ENCODE data around the gene MPZL1.

MPZL1 gene

GRCh38 chr1:167808690-167809089 lies 86.9 kb downstream of the MPZL1 start:
- Histone ChIP-seq H3K9ac (no peak overlapping the region), H3K4me3 (no peak overlapping the region), H4K20me1 (no peaks in the 10 kb centered on the region), H3K36me3 (peaks cover 0 to 4% (median 0%) of the 10 kb centered on the region in 11 experiments; a peak in 1 of 22 replicates), H3K4me1 (peaks cover 18 to 24% (median 19%) of the 10 kb centered on the region in 10 experiments), H3K9me3 (replicated peaks in 1 of 11) (peaks cover 33 to 60% (median 50%) of the 10 kb centered on the region in 11 experiments), H3K27me3 (no peaks in the 10 kb centered on the region), H3K4me2 (no peak overlapping the region), H3K27ac (no peak overlapping the region)
- TF ChIP-seq Cebpa-rat (IDR thresholded peaks at IDR 0.05), result no peak

- no peaks in the 10 kb centered on the region for H3K27me3 ChIP-seq
- no peak overlapping the region for H3K27ac ChIP-seq
- H4K20me1 ChIP-seq, result no peaks in the 10 kb centered on the region
- H3K9me3 ChIP-seq (replicated peaks in 1 of 11), result peaks cover 40 to 58% (median 55%) of the 10 kb centered on the region in 11 experiments
- H3K4me2 ChIP-seq, result no peak overlapping the region
- no peak overlapping the region for H3K9ac ChIP-seq
- TF ChIP-seq Cebpa-rat (IDR thresholded peaks at IDR 0.05), result no peak
- no peak overlapping the region for H3K4me3 ChIP-seq
- peaks cover 0 to 4% (median 0%) of the 10 kb centered on the region in 11 experiments; a peak in 1 of 22 replicates for H3K36me3 ChIP-seq
- H3K4me1 ChIP-seq, result no peaks in the 10 kb centered on the region; a peak in 1 of 20 replicates
Measured at GRCh38 chr1:167812972-167813371, 91.2 kb downstream of the MPZL1 start.

DNA sequence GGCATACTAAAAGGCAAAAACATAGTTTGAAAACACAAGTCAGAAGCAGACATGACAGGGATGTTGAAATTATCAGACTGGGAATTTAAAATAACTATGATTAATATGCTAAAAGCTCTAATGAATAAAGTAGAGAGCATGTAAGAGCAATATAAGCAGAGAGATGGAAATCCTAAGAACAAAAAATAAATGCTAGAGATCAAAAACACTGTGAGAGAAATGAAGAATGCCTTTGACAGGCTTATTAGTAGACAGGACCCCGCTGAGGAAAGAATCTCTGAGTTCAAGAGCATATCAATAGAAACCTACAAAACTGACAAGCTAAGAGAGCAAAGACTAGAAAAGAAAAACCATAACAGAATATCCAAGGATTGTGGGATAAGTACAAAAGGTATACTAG lies 93.9 kb downstream of the MPZL1 start:
- Histone ChIP-seq H3K9ac (no peak overlapping the region), H3K36me3 (peaks cover 0 to 4% (median 0%) of the 10 kb centered on the region in 11 experiments; a peak in 1 of 22 replicates), H4K20me1 (no peaks in the 10 kb centered on the region), H3K4me2 (no peak overlapping the region), H3K9me3 (replicated peaks in 1 of 11) (peaks cover 45 to 59% (median 53%) of the 10 kb centered on the region in 11 experiments), H3K27me3 (no peaks in the 10 kb centered on the region), H3K4me3 (no peak overlapping the region), H3K4me1 (no peaks in the 10 kb centered on the region; a peak in 1 of 20 replicates), H3K27ac (no peak overlapping the region)
- no peak for TF ChIP-seq Cebpa-rat (IDR thresholded peaks at IDR 0.05)

GRCh38 chr1:167819849-167820683 lies 98.3 kb downstream of the MPZL1 start:
- Histone ChIP-seq H3K27me3 (no peaks in the 10 kb centered on the region), H3K27ac (no peak overlapping the region), H3K36me3 (no peaks in the 10 kb centered on the region), H3K4me1 (no peaks in the 10 kb centered on the region), H3K9me3 (replicated peaks in 1 of 11) (peaks cover 12 to 25% (median 21%) of the 10 kb centered on the region in 11 experiments), H3K4me3 (no peak overlapping the region), H3K9ac (no peak overlapping the region), H4K20me1 (no peaks in the 10 kb centered on the region), H3K4me2 (no peak overlapping the region)
- TF ChIP-seq Cebpa-rat (IDR thresholded peaks at IDR 0.05), result no peak

DNA sequence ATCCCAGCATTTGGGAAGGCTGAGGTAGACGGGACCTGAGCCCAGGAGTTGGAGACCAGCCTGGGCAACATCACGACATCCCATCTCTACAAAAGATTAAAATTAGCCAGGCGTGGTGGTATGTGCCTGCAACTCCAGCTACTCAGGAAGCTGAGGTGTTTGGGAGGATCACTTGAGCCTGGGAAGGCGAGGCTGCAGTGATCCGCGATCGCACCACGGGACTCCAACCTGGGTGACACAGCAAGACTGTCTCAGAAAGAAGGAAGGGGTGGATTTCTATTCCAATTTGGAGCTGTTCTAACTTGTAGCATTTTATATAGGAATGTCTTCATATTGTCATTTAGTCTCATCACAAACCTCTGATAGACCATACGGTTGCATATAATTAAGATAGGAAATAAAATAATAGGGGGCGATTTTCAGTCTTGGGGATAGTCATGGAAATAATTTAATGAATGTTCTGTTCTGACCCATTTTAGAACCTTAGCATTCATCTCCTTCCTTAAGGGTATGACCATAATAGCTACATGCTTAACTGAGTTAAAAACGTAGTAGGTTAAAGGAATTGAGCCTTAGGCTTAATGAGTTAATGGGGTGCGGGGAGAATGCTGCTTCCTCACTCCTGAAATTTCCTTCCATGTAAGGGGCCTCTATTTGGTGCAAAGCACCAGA lies 99.0 kb downstream of the MPZL1 start:
- Histone ChIP-seq H3K9ac (no peak overlapping the region), H3K36me3 (no peaks in the 10 kb centered on the region), H3K27ac (no peak overlapping the region), H3K9me3 (replicated peaks in 1 of 11) (peaks cover 4 to 17% (median 13%) of the 10 kb centered on the region in 11 experiments), H3K27me3 (no peaks in the 10 kb centered on the region), H3K4me3 (no peak overlapping the region), H3K4me1 (no peaks in the 10 kb centered on the region), H4K20me1 (no peaks in the 10 kb centered on the region), H3K4me2 (no peak overlapping the region)
- TF ChIP-seq Cebpa-rat (IDR thresholded peaks at IDR 0.05), result no peak

DNA sequence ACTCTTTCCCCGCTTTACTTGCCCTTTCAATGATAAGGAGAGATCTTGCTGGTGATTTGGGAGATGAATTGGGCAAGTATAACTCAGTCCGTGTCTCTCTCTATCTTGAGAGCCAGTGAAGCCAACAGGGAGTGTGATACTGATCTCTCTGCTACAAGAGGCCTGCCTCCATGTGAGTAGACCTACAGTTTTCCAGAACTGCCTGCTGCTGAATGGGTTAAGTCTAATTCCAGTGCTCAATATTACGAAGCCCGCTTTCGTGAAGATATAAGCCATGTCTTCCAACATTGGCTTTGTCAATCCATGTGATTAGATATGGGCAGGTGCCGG lies 99.5 kb downstream of the MPZL1 start:
- H3K27ac ChIP-seq, result no peak overlapping the region
- H3K36me3 ChIP-seq, result no peaks in the 10 kb centered on the region
- no peaks in the 10 kb centered on the region for H3K27me3 ChIP-seq
- no peak for TF ChIP-seq Cebpa-rat (IDR thresholded peaks at IDR 0.05)
- no peak overlapping the region for H3K9ac ChIP-seq
- no peak overlapping the region for H3K4me3 ChIP-seq
- H3K4me1 ChIP-seq, result no peaks in the 10 kb centered on the region
- no peaks in the 10 kb centered on the region for H4K20me1 ChIP-seq
- no peak overlapping the region for H3K4me2 ChIP-seq
- peaks cover 0 to 12% (median 9%) of the 10 kb centered on the region in 11 experiments; a peak in 15 of 22 replicates for H3K9me3 ChIP-seq (replicated peaks in 1 of 11)

DNA sequence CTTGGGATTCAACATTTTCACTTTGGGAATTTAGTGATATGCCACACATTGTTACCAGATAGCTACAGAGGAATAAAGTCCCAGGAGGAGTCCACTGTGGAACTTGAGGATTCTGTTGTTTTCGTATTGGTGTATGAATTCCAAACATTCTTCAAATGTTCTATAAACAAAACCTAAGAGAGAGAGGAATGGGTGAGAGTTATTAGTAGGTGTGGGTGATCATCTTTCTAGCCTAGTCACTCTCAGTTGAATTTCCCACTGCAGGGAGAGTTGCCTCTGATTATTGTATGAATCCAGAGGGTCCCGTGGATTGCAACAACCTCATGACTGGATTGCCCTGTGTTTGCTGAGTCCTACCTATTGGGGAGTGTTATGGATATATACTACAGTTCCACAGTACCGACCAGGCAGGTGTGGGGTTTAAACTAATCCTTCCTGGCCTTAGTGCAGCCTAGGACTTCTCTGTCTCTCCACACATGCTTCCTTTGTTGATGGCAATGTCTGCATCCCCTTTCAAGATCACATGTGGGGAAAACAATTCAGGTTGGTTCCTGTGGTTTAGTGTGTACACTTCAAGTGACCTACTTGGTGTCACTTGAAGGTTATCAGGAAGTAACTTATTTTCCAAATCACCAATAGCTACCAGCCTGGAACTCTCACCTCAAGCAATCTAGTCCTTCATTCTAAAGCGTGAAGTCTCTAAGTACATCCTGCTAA lies 100.3 kb downstream of the MPZL1 start:
- H3K4me3 ChIP-seq, result no peak overlapping the region
- no peaks in the 10 kb centered on the region for H3K4me1 ChIP-seq
- TF ChIP-seq Cebpa-rat (IDR thresholded peaks at IDR 0.05), result no peak
- no peaks in the 10 kb centered on the region for H3K36me3 ChIP-seq
- no peaks in the 10 kb centered on the region for H4K20me1 ChIP-seq
- peaks cover 0 to 12% (median 8%) of the 10 kb centered on the region in 11 experiments; a peak in 13 of 22 replicates for H3K9me3 ChIP-seq (replicated peaks in 1 of 11)
- no peak overlapping the region for H3K27ac ChIP-seq
- H3K27me3 ChIP-seq, result no peaks in the 10 kb centered on the region
- no peak overlapping the region for H3K9ac ChIP-seq
- no peak overlapping the region for H3K4me2 ChIP-seq

- Histone ChIP-seq H3K36me3 (no peaks in the 10 kb centered on the region), H3K4me1 (no peaks in the 10 kb centered on the region), H3K9ac (no peak overlapping the region), H4K20me1 (no peaks in the 10 kb centered on the region), H3K4me2 (no peak overlapping the region), H3K27me3 (no peaks in the 10 kb centered on the region), H3K4me3 (no peak overlapping the region), H3K27ac (no peak overlapping the region), H3K9me3 (replicated peaks in 1 of 11) (peaks cover 0 to 12% (median 8%) of the 10 kb centered on the region in 11 experiments; a peak in 13 of 22 replicates)
- TF ChIP-seq Cebpa-rat (IDR thresholded peaks at IDR 0.05), result no peak
Measured at GRCh38 chr1:167824163-167824794, 102.5 kb downstream of the MPZL1 start.

All from BLaER1 treated with 17β-estradiol and CSF1 and Interleukin-3, amounts not matched to agents 10 nM and 100 nM (cell line).